IPS DF 4.7 (cell line): ENCODE data around the gene KIF25.
"Not testable (repeated sequence)": the region's sequence is repeated elsewhere in the genome, so short reads cannot be mapped to it uniquely, and the experiment has no call there.

ENCODE experiments used
- DNase-seq: peaks from one replicate; pipeline ENCODE4 v3.0.0-alpha.2; 2013; ENCODE audit warnings: low spot score; ENCODE audit errors: extremely low read depth

KIF25 gene

DNA sequence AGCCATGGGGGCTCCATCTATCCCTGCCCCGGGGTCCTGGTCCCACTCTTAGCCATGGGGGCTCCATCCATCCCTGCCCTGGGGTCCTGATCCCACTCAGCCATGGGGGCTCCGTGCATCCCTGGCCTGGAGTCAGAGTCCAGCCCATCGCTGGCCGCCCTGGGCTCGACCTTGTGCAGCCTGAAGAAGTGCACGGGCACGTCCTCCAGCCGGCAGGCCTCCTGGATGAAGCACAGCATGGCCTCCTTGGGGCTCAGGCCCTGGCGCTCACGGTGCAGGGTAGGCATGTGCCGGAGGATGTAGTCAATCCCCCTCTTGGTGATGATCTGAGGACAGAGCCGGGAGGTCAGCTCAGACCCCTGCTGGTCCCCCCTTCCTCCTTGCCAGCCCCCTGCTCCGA is 66.0 kb downstream of the KIF25 start:
- no peak for DNase-seq

DNA sequence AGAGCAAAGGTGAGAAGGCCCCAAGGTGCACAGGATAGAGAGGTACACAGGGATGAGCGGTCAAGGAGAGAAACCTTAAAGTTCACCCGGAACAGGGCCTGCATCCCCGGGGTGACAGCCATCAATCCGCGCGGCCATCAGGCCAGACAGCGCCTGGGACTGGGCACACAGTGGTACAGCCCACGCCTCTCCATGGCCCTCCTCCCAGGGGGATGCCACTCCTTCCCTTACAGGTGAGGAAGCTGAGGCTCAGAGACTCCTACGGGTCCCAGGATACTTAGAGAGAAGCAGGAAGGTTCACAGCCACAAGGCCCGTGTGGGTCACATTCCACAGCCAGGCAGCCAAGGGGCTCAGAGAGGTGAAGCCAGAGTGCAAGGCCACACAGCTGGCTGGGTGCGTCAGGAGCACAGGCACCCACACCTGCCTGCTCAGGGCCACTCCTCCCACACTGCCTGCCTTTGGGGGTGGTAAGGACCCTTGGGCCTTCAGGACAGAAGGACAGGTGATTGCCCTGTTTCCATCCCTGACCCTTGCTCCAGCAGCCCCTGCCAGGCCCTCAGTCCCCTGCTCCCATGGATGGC is 66.8 kb downstream of the KIF25 start:
- no peak for DNase-seq

DNA sequence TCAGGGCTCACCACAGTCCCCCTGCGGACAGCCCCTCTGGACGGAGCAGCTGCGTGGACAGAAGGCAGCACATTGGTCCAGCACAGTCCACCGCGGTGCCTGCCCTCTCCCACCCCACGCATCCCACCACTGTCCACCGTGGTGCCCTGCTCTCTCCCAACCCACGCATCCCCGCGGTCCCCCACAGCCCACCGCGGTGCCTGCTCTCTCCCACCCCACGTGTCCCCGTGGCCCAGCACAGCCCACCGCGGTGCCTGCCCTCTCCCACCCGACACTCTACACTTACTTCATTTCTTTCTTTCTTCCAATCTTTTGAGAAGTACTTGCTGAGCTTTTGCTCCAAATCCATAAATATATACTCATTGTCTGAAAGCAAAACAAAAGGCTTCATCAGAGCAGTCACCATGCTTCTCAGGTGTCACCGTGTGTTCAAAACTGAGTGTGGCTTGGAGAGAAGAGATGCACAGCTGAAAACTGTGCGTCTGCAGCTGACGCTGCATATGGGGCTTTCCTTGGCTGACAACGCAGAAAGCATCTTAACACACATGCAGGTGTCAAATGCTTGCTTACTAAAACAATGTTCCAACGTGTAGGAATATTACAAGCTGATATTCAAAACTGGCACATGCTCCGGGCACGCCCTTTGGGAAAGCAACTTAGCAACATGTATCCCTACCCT is 69.7 kb downstream of the KIF25 start:
- DNase-seq, result no peak

DNA sequence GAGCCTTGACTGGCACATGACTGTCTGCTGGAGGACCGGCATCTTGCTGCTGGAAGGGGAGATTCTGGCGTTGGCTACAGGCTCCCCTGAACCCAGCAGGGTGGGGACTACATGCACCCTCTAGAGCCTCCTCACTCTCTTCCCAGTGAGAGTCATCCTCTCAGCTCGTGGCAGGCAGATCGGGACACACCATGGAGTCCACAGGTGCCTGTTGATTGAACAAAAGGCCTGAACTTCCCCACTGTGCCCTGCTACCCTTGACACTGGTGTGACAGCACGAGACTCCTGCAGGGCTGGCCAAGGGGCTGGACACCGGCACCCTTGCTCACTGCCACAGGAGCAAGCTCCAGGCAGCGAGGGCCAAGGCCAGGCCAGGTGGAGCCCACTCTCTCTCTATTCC is 73.3 kb downstream of the KIF25 start:
- no peak for DNase-seq

DNA sequence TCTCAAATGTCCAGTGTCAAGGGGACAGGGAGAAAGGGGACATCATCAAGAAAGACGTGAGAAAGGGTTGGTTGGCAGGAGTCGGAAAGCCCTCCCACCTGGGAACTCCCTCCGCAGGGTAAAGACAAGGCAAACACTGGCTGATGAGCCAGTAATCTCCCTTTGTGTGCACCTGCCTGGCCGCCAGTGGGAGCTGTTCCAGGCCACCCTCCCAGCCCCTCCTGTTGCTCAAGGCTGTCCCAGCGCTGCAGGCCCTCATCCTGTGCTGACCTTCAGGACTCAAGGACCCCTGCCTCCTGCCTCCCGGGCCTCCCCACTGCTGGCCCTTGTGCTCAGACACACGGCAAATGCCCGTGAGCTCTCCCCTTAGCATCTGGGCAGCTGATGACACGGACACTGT is 74.1 kb downstream of the KIF25 start:
- no peak for DNase-seq

DNA sequence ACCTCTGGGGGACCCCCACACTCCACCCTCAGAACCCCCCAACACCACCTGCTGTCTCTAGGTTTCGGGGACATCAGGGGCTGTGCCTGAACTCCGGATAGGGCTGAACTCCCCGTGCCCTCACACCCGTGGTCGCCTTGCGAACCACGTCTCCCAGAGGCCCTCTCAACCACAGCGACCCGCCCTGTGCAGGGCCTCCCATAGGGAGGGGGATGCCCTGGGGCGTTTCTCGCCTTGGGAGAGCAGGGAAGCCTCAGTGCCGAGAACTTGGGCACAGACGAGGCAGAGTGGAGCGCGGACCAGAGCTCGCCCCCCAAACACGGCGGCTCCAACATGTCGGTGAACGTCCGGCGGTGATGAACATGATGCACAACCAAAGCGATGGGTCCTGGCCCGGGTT is 74.8 kb downstream of the KIF25 start:
- no peak for DNase-seq

DNA sequence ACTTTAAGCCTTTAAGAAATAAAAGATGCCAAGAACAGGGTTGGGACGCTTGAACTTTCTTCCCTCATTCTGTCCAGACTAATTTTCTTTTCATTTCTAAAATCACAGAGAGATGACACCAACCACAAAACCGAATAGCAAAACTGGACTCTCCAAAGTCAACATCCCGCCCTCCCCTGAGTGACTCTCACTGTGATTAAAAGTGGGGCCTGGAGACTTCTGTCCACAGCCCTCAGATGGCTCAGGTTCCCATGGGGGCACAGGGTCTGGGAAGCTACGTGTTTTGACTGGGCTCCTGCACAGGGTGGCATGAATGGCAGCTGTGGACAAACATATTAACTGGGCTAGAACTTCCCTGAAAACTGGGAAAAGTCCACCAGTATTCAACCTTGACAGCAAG is 75.3 kb downstream of the KIF25 start:
- DNase-seq, result no peak

DNA sequence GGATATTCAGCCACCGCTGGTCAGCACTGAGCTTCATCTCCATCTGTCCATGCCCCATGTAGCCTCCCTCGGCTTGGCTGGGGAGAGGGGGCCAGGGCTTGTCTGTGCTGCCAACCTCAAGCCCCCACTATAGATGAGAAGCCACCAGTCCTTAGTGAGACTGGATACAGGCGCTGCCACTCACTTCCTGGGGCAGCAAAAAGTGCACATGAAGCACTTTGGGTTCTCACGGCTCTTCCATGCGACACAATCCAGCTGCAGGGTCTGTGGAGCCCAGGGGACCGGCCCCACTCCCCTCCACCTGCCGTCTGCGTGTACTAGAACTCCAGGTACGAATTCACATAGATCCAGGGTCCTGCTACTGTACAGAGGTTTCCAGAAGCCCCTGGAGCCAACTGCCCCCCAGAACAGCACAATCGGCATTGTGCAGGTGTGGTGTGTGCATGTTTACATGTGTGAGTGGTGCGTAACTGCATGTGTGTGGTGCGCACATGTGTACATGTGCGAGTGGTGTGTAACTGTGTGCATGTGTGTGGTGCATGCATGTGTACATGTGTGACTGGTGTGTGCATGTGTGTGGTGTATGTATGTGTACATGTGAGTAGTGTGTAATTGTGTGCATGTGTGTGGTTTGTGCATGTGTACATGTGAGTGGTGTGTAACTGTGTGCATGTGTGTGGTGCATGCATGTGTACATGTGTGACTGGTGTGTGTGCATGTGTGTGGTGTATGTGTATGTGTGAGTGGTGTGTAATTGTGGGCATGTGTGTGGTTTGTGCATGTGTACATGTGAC is 76.7 kb downstream of the KIF25 start:
- no peak for DNase-seq

DNA sequence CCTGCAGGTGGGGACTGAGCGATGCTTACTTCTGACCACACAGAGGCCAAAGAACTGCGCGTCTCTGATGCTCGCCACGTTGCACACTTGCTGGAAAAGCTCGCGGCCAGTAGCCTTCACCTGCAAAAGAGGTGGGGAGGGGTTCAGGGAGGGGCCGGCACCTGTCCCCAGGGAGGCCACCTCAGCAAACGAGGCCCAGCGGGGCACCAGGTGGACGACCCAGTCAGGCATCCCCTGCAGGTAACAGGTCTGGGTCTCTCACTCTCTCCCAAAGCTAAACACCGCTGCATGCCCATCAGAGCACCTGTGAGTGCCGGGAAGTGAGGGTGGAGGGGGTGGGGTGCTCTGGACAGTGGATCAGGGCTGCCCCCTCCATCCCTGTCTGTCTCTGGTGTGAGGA is 77.7 kb downstream of the KIF25 start:
- no peak for DNase-seq

DNA sequence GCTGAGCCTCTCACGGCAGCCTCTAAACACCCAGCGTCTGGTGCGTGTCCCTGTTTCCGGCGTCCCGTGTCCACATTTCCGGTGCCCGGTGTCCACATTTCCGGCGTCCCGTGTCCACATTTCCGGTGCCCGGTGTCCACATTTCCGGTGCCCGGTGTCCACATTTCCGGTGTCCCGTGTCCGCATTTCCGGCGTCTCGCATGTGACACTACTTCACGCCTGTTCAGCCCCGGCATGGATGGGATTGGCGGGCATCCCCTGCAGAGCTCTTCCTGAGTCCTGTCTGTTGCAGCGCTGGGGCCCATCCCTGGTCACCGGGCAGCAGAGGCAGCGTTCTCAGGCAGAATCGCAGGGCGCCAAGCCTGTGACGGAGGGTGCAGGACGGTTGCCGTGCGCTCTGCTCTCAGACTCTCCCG is 78.3 kb downstream of the KIF25 start:
- no peak for DNase-seq

DNA sequence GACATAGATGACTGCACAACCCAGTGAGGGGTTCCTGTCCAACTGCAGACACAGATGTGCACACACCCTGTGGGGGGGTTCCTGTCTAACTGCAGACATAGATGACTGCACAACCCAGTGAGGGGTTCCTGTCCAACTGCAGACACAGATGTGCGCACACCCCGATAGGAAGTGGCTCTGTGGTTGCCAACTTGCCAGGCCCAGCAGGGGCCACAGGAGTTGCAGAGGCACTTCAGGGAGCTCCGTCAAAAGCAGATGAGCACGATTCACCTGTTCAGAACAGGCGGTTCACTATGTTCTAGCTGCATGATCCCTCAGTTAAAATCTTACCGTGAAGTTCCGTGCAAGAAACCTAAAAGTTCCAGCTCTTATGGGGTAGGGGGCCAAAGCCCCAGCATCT is 79.9 kb downstream of the KIF25 start:
- DNase-seq, result not testable (repeated sequence)

DNA sequence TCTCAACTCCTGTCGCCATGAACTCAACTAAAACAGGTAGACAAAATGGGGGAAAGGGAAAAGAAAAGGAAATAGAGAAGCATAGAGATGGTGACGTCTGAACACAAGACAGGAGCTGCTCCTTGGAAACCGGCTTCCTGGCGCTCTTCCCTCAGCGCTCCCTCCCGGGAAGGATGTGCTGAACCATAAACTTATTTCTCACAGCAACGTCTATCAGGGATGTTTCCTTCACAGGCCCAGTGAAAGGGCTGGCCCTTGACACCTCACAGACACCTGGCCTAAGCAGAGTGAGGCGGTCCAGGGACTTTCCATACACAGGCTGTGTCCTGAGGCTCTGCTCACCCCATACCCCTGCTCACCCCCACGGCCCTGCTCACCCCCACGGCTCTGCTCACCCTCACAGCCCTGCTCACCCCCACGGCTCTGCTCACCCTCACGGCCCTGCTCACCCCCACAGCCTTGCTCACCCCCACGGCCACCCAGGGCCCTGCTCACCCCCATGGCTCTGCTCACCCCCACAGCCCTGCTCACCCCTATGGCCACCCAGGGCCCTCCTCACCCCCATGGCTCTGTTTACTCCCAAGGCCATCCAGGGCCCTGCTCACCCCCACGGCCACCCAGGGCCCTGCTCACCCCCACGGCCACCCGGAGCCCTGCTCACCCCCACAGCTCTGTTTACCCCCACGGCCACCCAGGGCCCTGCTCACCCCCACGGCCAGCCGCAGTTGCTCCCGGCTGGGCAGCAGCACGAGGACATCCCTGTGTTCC is 80.9 kb downstream of the KIF25 start:
- no peak for DNase-seq

DNA sequence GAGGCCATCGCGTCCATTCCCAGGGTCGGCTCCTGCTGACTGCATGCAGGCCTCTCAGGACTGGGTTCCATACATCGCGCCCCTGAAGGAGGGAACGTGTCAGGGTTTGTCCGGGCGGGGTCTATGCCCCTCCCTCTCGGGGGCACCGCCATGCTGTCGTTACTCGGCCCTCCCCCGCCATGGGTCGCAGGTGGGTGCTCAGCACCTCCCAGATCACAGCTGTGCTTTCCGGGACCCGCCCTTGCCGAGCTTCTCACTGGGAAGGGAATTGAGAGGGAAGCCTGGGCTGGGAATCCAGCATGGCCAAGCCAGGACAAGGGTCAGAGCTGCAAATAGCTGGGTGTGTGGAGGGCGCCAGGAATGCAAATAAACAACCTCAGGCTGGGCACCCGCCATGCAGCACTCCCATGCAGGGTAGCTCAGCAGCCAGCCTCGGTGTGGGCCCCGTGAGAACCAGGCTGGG is 81.5 kb downstream of the KIF25 start, which contains the start of gene FRMD1:
Gene FRMD1 (minus strand): TSS at position 270 of the 463 bp plus-strand sequence. CDS start 118 bp downstream, at position 152.
- no peak for DNase-seq

DNA sequence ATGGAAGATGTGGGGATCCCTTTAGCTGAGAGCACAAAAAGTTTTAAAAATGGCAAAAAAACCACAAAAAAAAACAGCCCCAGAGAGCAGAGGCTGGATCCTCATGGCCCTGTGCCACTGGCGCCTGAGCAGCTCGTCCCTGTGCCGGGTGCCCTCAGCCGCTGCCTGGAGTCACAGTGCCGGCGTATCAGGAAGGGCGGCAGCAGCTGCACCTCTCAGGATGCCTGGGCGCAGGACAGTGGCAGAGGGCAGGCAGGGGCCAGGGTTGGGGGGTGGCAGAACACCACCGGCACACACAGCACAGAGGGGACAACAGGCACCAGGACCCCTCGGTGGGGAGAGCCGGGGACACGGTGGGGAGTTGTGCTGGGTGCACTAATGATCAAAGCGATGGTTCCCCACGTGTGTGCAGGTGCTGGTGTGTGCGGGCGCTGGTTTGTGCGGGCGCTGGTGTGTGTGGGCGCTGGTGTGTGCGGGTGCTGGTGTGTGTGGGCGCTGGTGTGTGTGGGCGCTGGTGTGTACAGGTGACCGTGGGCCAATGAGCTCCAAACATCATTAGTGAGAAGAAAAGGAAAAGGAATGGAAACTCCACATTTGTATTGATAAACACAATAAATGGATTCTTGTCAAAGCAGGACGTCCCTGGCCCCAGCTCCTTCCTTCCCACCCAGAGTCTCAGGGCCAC is 83.1 kb downstream of the KIF25 start:
- DNase-seq, result no peak

DNA sequence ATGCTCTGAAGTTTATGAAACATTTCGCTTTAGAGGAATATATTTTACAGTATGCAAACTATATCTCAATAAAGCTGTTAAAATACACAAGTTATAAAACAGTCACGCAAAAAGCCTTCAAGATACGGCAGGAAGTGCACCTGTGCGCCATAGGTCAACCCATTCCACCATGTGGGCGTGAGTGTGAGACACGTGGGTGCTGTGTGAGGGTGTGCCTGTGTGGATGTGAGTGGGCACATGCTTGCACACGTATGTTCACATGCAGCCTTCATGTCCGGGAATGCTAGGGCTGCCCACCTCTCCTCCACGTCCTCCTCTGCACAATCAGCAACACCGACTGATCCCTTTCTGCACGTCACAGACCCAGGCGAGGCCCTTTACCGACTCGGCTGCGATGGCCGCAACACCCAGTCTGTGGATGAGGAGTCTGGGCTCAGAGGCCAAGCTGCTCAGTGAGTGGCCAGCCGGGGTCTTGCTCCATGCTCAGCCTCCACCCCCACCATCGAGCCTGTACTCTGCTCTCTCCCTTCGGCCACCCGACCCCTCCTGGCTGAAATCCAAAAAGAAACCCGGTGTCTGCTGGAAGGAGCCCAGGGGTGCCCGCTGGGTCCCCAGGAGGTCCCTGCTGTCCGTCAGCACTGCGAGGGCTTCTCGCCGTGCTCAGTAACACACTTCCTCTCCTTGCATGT is 84.5 kb downstream of the KIF25 start:
- no peak for DNase-seq

DNA sequence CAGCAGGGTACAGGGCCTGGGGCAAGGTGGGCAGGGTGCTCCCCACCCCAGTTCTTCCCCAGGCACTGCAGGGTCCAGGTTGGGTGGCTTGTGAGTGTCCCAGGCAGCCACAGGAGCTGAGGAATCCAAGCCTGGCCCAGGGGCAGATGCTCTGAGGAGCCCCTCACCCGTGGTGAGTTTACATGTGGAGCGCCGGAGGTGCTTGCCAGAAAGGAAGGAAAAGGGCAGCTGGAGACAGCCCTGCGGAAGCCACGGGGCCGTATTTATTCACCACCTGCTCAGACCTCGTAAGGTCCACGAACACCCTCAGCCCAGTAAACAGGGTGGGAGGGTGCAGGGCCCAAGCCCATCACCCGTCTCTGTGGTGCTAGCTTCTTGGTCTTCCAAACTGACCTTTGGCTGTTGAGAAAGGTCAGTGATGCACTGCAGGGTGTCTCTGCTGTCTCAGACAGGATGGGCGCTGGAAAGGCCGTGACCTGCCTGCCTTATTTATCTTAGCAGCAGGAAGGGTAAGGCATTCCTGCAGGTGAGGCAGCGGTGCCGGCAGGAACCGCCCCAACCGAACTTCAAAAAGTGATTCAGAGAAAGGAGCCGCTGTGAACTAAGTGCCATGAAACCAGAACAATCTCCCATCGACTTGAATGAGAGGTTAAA is 85.5 kb downstream of the KIF25 start:
- DNase-seq, result no peak

DNA sequence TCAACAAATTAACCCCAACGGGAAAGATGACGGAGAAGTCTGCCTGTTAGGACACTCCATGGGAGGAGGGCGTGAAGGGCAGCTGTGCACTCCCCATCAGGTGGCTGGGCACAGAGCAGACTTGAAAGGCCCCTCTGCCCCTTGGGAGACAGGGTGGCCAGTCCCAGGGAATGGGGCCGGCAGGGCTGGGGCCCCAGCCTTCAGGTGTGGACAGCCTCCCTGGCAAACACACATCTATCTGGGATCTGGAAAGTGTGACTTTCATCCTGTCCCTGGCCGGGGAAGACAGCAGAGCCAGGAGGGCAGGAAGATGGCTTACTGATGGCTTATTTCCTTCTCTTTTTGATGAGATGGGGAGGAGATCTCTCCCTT is 86.0 kb downstream of the KIF25 start:
- DNase-seq, result no peak

DNA sequence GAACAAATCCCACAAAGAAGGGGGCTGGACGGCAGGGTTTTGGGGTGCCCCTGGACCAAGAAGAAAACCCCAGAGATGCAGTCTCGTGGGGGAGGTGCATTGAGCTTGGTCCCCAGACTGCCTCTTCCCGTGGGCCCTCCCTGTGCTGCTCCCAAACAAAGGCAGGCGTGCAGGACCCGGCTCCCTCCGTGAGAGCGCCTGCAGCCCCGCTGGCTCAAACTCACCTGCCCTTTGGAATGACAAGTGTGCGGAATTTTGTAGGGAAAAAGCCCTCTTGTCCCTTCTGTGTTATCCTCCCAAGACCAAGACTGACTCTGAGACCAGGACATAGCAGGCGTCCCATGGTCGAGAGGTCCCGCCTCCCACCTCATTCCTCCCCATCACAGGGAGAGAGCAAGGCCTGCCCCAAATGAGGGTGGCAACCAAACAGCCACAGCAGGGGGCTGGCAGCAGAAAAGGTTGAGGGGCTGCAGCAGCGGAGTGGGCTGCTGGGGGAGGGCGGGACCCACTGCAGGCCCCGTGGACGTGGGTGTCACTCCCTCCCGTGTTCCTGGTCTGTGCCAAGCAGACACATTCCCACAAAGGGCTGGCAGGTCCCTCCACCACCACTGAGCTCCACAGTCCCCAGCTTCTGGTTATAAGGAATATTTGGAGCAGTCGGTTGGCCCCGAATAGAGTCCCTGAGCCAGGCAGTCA is 87.1 kb downstream of the KIF25 start:
- DNase-seq, result no peak

DNA sequence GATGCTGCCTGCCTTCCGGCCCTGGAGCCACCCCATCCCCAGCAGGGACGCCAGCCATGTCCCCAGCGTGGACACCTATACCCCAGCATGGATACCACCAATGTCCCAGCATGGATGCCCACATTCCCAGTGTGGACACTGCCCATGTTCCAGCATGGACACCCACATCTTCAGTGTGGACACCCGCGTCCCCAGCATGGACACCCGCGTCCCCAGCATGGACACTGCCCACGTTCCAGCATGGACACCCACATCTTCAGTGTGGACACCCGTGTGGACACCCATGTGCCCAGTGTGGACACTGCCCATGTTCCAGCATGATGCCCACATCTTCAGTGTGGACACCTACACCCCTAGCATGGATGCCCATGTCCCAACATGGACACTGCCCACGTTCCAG is 88.6 kb downstream of the KIF25 start:
- DNase-seq, result no peak
